Fibroblast of mammary gland (primary cell): ENCODE data around the gene GALNT2.

Experiments
- DNase-seq: peaks from one replicate; pipeline ENCODE4 v3.0.0-alpha.2; 2010; ENCODE audit warnings: low read depth
- H3K4me3 ChIP-seq: 2 replicates; pipeline ENCODE4 v1.5.1; 2011; ENCODE audit warnings: low read depth, mild to moderate bottlenecking, low read length, moderate library complexity; ENCODE audit not compliant: control insufficient read depth
- CTCF ChIP-seq: conservative IDR thresholded peaks from 2 replicates; pipeline ENCODE4 v1.5.1; 2011; ENCODE audit warnings: low read depth, low read length, inconsistent platforms; ENCODE audit not compliant: control insufficient read depth, insufficient read depth

GALNT2 gene

GRCh38 chr1:230249695-230250480 is 182.8 kb downstream of the GALNT2 start:
- TF ChIP-seq CTCF = no peak
- DNase-seq = no peak
- H3K4me3 ChIP-seq = no peak overlapping the region

GRCh38 chr1:230250666-230251065 is 183.6 kb downstream of the GALNT2 start:
- H3K4me3 ChIP-seq = no peak overlapping the region
- TF ChIP-seq CTCF = no peak
- DNase-seq = no peak

- no peak for TF ChIP-seq CTCF
Observed at GRCh38 chr1:230251644-230252191, 184.7 kb downstream of the GALNT2 start.

GRCh38 chr1:230253150-230253549 is 186.1 kb downstream of the GALNT2 start:
- TF ChIP-seq CTCF = no peak
- DNase-seq = no peak
- no peak overlapping the region for H3K4me3 ChIP-seq

More at GRCh38 chr1:230251644-230252191, 184.7 kb downstream of the GALNT2 start:
- no peak for DNase-seq
- no peak overlapping the region for H3K4me3 ChIP-seq

- no peak for TF ChIP-seq CTCF
- DNase-seq = no peak
- H3K4me3 ChIP-seq = no peak overlapping the region
Observed at GRCh38 chr1:230254265-230254664, 187.2 kb downstream of the GALNT2 start.

GRCh38 chr1:230255116-230255515 is 188.1 kb downstream of the GALNT2 start:
- no peak for DNase-seq

More at GRCh38 chr1:230255116-230255515, 188.1 kb downstream of the GALNT2 start:
- H3K4me3 ChIP-seq = no peak overlapping the region
- TF ChIP-seq CTCF = no peak
